Activated effector memory CD4-positive, alpha-beta T cell treated with Interleukin-2 at 50 U/mL for 16 hours (primary cell): ENCODE measurements around the gene RDH13.
A peak's percentile ranks its signal among the peaks of the same experiment; 100 is the strongest.
"Not testable (repeated sequence)": the region's sequence is repeated elsewhere in the genome, so short reads cannot be mapped to it uniquely, and the experiment has no call there.

ENCODE experiments used
- DNase-seq: peaks from one replicate; pipeline ENCODE4 v3.0.0-alpha.2; 2020

Gene RDH13, protein sequence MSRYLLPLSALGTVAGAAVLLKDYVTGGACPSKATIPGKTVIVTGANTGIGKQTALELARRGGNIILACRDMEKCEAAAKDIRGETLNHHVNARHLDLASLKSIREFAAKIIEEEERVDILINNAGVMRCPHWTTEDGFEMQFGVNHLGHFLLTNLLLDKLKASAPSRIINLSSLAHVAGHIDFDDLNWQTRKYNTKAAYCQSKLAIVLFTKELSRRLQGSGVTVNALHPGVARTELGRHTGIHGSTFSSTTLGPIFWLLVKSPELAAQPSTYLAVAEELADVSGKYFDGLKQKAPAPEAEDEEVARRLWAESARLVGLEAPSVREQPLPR

GRCh38 chr19:55062735-55063491 lies at the start of gene RDH13:
Gene RDH13 (minus strand): TSS chr19:55063148. CDS start chr19:55063032, 116 bp downstream.
- peak; percentile 93 for DNase-seq

GRCh38 chr19:55112246-55112776 lies 49.4 kb upstream of the RDH13 start:
- DNase-seq = no peak

DNA sequence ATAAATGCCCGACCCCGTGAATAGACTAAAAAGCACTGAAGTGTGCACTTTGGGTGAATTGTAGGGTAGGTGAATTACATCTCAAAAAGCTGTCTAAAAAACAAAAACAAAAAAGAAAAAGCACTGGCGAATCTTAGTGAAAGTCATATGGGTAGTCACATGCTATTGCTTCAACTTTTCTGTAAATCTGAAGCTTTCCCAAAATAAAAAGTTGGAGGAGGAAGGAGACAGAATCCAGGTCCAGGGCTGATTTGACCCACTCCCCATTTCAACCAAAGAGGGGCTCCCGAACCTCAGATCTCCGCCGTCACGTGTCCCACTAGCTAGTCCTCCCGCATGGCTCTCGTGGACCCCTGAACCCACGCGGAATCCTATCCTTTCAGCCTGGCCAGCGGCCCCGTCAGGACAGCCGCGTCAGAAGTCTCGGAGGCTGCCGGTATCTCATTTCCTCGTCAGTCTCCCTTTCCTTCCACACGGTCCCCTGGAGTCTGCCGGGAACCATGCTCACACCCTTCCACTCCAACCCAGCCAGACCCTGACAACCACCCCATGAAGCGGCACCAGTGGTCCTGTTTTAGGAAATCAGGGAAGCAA lies 48.4 kb upstream of the RDH13 start:
- no peak for DNase-seq

DNA sequence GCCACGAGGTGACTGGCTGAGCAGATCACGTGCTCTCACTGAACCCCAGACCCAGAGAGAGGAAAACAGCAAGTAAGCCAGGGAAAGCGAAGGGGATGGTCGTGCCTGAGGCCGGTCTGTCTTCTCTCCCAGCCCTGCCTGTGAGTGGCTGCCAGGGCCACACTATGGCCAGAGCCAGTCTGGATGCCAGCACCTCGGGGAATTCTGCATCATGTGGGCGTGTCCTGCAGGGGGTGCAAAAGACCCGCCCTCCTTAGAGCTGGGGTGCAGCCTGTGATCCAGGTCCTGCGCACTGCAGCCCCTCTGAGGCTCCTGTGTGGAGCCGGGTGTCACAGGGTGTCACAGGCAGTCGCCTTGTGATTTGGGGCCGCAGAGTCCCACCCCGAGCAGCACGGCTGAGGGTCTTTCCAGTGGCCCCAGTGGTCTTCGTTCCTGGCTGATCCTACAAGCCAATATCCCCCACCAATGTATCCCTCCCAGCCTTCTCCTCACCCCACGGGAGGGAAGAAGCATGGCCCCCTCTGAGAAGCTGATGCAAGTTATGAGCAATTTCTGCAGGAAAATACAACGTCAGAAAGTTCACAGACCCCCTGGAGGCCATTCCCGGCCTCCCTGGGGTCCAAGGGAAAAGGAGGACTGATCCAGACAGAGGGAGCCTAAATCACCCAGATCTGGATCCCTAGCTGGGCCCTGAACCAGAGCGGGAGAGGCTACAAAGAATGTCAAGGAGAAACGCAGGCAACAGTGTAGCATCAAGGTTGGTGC lies 46.8 kb upstream of the RDH13 start:
- DNase-seq = no peak

DNA sequence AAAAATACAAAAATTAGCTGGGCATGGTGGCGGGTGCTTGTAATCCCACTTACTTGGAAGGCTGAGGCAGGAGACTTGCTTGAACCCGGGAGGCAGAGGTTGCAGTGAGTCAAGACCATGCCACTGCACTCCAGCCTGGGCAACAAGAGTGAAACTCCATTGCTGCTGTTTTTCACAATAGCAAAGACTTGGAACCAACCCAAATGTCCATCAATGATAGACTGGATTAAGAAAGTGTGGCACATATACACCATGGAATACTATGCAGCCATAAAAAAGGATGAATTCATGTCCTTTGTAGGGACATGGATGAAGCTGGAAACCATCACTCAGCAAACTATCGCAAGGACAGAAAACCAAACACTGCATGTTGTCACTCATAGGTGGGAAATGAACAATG lies 44.3 kb upstream of the RDH13 start:
- DNase-seq = not testable (repeated sequence)

GRCh38 chr19:55106591-55106990 lies 43.6 kb upstream of the RDH13 start:
- no peak for DNase-seq

GRCh38 chr19:55105237-55105636 lies 42.3 kb upstream of the RDH13 start:
- no peak for DNase-seq

DNA sequence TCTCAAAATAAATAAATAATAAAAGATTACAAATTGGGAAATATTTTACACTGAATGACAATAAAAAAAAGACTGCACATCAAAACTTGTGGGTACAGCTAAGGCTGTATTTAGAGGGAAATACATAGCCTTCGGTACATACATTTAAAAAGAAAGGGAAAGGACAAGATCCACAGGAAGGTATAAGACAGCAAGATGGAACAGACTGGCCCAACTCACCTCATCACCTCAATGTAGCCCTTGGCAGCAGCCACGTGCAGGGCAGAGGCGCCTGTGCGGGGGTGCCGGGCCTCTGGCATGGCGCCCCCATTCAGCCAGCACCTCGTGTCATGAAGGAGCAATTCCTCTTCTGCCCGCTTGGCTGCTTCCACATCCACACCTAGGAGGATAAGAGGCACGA lies 40.2 kb upstream of the RDH13 start:
- no peak for DNase-seq

DNA sequence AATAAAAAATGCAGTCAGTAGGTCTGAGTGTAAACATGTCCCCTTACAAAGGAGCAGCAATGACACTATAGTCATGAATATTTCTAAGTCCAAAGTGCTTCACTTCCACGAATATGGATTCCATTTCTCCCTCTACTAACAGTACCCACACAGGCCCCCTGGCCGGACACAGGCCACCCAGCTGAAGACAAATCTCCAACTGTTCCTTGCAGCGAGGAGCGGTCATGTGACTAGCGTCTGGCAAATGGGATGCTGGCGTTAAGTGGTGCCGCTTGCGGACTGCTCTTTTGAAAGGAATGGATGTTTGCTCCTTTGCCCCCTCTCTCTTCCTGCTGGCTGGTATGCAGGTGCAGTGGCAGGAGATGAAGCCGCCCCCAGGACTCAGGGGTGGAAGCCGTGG lies 38.3 kb upstream of the RDH13 start:
- DNase-seq = no peak

GRCh38 chr19:55099557-55100506 lies 36.9 kb upstream of the RDH13 start:
- DNase-seq = no peak

GRCh38 chr19:55098716-55099556 lies 36.0 kb upstream of the RDH13 start:
- no peak for DNase-seq

- DNase-seq = no peak
These were observed 35.1 kb upstream of the RDH13 start for GRCh38 chr19:55097864-55098715.

DNA sequence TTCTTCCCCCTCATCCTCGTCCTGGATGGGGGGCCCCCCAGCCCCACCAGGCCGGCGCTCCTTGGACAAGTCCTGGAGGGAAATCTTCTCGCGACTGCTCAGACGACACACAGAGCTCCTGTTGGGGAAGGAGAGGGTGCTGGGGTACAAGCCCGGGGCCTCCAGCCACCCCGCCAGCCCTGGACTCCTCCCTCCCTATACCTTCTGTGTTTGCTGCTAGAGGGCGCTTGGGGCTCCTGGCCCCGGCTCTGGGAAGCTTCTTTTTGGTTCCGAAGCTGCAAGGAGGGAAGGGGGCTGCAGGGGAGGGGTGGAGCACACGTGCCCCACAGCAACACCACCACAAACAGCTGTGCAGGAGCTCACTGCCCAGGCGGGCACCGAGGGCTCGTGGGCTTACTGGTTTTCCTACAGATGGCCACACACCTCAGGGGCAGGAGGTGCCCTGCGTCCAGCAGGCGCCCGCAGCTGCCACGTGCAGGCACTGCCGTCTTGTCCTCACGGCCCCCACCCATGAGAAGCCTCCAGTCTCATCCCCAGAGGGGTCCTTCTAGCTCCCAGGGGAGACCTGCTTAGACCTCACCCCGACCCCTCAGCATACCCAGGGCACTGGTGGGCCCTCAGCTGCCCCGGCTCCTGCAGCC lies 33.2 kb upstream of the RDH13 start:
- DNase-seq = no peak

- DNase-seq = no peak
These were observed 32.5 kb upstream of the RDH13 start for GRCh38 chr19:55095260-55096060.

- no peak for DNase-seq
These were observed 31.7 kb upstream of the RDH13 start for GRCh38 chr19:55094456-55095259.

DNA sequence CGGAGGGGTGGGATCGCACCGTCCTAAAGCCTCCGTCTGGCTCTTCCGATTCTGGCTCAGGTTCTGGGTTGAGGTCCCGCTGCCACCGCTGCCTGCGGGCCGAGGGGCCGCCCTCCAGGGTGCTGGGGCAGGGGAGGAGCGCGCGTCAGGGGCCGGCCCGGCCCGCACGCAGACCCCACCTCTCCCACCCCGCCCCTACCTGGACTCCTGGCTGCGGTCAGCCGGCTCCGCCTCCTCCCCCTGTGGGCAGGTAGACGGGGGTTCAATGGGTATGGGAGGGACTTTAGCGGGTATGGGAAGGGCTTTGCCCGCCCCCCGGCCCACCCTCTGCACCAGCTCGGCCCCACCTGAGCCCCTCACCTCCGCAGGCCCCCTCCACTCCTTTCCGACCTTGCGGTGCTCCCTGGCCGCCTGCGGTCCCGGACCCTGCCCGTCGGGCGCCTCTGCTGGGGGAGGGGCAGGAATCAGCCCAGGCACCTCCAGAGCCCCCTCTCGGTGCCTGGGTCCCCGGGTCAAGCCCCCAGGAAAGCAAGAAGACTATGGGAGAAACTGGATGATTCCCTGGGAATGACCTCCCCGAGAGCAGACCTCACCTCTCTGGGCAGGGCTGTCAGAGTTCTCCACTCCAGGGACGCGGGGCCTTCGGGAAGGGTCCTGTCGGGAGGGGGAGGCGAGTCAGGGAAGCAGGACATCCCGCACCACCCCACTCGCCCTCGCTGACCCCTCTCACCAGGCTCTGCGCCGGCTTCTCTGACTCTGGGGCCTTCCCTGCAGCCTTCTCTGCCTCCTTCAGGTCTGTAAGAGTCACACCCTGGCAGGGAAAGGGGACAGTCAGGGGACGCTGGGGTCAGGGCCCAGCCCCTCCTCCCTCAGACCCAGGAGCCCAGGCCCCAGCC lies 29.7 kb upstream of the RDH13 start:
- no peak for DNase-seq
